Common myeloid progenitor, CD34-positive (primary cell): Measurements from ENCODE around the gene NSL1.
"Not testable (repeated sequence)": the region's sequence is repeated elsewhere in the genome, so short reads cannot be mapped to it uniquely, and the experiment has no call there.

Experiments
- CTCF ChIA-PET: fragments of 350-600 bp; sonication (Branson Sonifier 250); formaldehyde crosslinking; loops from one replicate; lab custom pipeline; 2021; ENCODE audit warnings: antibody characterized with exemption; lab: Charles Lee
- POLR2A ChIA-PET: fragments of 350-600 bp; sonication (Branson Sonifier 250); formaldehyde crosslinking; loops from one replicate; lab custom pipeline; 2021; ENCODE audit warnings: antibody characterized with exemption; lab: Charles Lee
- DNase-seq, 3 donors: peaks; one replicate each; pipeline versions ENCODE4 v3.0.0 to v3.0.0-alpha.2; 2013
- H3K27ac ChIP-seq, 2 experiments: 1 replicate in 1 of 2; 2 replicates in 1 of 2; pipeline ENCODE4 v1.7.0; 2013; ENCODE audit warnings: inconsistent platforms in 2 of 2, low read length in 2 of 2, mild to moderate bottlenecking in 2 of 2, low read depth in 1 of 2, moderate library complexity in 1 of 2; ENCODE audit not compliant: severe bottlenecking in 2 of 2, insufficient read depth in 1 of 2, poor library complexity in 1 of 2
- H3K27me3 ChIP-seq, 5 experiments: replicated peaks in 2 of 5; 1 replicate in 3 of 5; 2 replicates in 2 of 5; pipeline versions ENCODE4 v1.6.1 to v1.7.0; 2013; ENCODE audit warnings: low read length in 4 of 5, mild to moderate bottlenecking in 2 of 5, moderate library complexity in 2 of 5, inconsistent platforms in 1 of 5; ENCODE audit not compliant: insufficient read depth in 5 of 5, control insufficient read depth in 4 of 5
- H3K36me3 ChIP-seq, 4 experiments: 1 replicate in 2 of 4; 2 replicates in 2 of 4; pipeline versions ENCODE4 v1.6.1 to v1.7.0; 2013; ENCODE audit warnings: low read length in 3 of 4, control low read depth in 1 of 4, mild to moderate bottlenecking in 1 of 4; ENCODE audit not compliant: control insufficient read depth in 4 of 4, insufficient read depth in 4 of 4
- H3K4me1 ChIP-seq, 4 experiments: 1 replicate in 3 of 4; 2 replicates in 1 of 4; pipeline versions ENCODE4 v1.6.1 to v1.7.1; 2013; ENCODE audit warnings: low read length in 3 of 4, mild to moderate bottlenecking in 3 of 4, control low read depth in 1 of 4, inconsistent platforms in 1 of 4, moderate library complexity in 1 of 4; ENCODE audit not compliant: control insufficient read depth in 4 of 4, insufficient read depth in 4 of 4; ENCODE audit errors: control extremely low read depth in 1 of 4
- H3K4me3 ChIP-seq, 7 experiments: 1 replicate in 4 of 7; 2 replicates in 3 of 7; pipeline versions ENCODE4 v1.5.1 to v1.7.0; 2013; ENCODE audit warnings: mild to moderate bottlenecking in 7 of 7, low read length in 6 of 7, moderate library complexity in 6 of 7, inconsistent platforms in 2 of 7, low read depth in 2 of 7, control low read depth in 1 of 7; ENCODE audit not compliant: insufficient read depth in 4 of 7, control insufficient read depth in 1 of 7; ENCODE audit errors: extremely low read depth in 1 of 7
- H3K9me3 ChIP-seq, 5 experiments: 1 replicate in 4 of 5; 2 replicates in 1 of 5; pipeline versions ENCODE4 v1.6.1 to v1.7.1; 2013; ENCODE audit warnings: low read length in 4 of 5, mild to moderate bottlenecking in 2 of 5, inconsistent platforms in 1 of 5, low read depth in 1 of 5, moderate library complexity in 1 of 5; ENCODE audit not compliant: control insufficient read depth in 4 of 5, insufficient read depth in 2 of 5; ENCODE audit errors: control extremely low read depth in 1 of 5
- WGBS: methylation state at CpG from one replicate; pipeline ENCODE4 v1.1.5; 2013; ENCODE audit not compliant: insufficient coverage; 5-methylcytosine and 5-hydroxymethylcytosine counted together

NSL1 gene

DNA sequence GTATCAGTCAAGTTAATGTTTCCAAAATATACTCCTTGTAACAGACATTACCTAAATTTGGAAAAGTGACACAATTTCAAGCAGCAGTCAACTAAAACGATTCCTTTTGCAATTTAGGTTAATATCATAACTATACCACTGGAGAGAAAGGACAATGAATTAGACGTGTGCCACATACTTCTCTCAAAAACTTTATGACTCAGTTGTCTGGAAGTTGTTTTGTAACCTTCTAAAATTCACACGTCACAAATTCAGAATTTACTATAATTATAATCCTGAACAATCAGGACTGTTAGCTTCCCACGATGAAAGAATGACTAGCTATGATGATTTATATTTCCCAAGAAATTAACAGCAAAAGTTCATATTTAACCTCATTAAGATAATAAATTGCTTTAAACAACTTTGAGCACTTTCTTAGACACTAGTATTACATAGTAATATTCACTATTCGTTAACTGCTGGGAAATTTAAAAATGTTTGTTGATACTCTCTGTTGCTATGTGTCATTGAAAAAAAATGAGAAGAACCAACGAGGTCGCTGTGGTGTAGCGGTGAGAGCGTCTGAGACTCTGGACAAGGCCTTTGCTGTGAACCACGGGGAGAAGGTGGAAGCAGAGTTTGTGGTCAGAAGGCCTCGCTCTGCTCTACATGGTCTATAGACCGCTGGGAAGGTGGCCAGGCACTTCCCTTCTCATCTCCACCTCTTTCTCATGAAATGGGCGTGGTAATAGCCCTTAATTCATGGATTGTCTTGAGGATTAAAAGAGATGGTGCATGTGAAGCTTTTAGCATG is 64.0 kb downstream of the NSL1 start:
- peak; percentile 38 to 91 (median 84) for DNase-seq
- no peak overlapping the region for H3K4me3 ChIP-seq
- H3K36me3 ChIP-seq = peaks cover 0 to 5% (median 3%) of the 10 kb centered on the region in 4 experiments
- peaks cover 0 to 19% (median 8%) of the 10 kb centered on the region in 4 experiments for H3K4me1 ChIP-seq
- WGBS = 36% methylated on average over 5 of the region's 13 CpGs
- peak overlapping the region; percentile 30 to 69 for H3K27ac ChIP-seq
- ChIA-PET CTCF (interaction anchor here (0.9 to 1.1 kb wide), 2 partner anchors 12 to 22 kb away, joined by 3 to 4 read pairs; no protein-coding TSS in a partner anchor), POLR2A (no interaction called here)
- no peaks in the 10 kb centered on the region for H3K27me3 ChIP-seq
- H3K9me3 ChIP-seq = no peaks in the 10 kb centered on the region

DNA sequence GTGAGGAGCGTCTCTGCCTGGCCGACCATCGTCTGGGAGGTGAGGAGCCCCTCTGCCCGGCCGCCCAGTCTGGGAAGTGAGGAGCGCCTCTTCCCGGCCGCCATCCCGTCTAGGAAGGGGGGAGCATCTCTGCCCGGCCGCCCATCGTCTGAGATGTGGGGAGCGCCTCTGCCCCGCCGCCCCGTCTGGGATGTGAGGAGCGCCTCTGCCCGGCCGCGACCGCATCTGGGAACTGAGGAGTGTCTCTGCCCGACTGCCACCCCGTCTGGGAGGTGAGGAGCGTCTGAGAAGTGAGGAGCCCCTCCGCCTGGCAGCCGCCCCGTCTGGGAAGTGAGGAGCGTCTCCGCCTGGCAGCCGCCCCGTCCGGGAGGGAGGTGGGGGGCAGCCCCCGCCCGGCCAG is 66.9 kb downstream of the NSL1 start:
- 93% methylated on average over 18 of the region's 34 CpGs for WGBS
- H3K36me3 ChIP-seq, DNase-seq, H3K9me3 ChIP-seq, H3K4me3 ChIP-seq, CTCF ChIA-PET, H3K27ac ChIP-seq, POLR2A ChIA-PET, H3K27me3 ChIP-seq: not testable (repeated sequence)
- H3K4me1 ChIP-seq = peaks cover 0 to 33% (median 16%) of the 10 kb centered on the region in 4 experiments

DNA sequence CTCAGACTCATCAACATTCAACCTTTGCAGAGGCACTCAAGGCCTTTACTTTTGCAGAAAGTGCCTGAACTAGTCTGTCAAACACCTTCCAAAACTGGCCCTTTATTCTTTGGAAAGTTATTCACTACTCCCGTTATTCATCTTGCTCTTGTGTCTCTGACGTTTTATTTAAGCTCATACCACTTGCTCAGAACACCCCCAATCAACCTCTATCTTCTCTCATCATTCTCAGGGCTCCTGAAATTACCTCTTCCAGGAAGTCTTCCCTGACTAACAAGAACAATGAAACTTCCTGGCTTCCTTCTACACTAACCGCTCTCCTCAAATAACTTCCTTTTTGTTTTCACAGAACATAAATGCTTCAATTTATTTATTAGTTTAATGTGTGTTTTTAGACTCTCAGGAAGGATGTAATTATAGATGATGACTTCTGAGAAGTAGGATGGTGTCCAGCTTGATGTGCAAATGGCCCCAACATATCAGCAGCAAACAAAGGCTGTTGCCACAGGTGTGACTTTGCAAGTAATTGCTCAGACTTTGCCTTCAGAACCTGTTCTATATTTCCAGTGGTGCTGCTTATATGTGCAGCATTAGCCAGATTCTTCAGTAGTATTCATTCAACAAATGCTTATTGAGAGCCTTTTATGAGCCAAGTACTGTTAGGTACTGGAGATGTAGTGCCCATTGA is 69.2 kb downstream of the NSL1 start:
- H3K36me3 ChIP-seq = peaks cover 0 to 5% (median 3%) of the 10 kb centered on the region in 4 experiments
- ChIA-PET CTCF (interaction anchor here (0.9 to 1.4 kb wide), 4 partner anchors 14 to 58 kb away, joined by 3 to 5 read pairs (median 4); no protein-coding TSS in a partner anchor), POLR2A (interaction anchor here (1.0 kb wide), 1 partner anchor 38 kb away, joined by 3 read pairs; no protein-coding TSS in a partner anchor)
- H3K4me1 ChIP-seq = peaks cover 0 to 27% (median 12%) of the 10 kb centered on the region in 4 experiments
- no peaks in the 10 kb centered on the region for H3K27me3 ChIP-seq
- H3K4me3 ChIP-seq = no peak overlapping the region
- 71% methylated on average over 2 of the region's 3 CpGs for WGBS
- H3K27ac ChIP-seq = no peak overlapping the region
- H3K9me3 ChIP-seq = no peaks in the 10 kb centered on the region
- no peak for DNase-seq

DNA sequence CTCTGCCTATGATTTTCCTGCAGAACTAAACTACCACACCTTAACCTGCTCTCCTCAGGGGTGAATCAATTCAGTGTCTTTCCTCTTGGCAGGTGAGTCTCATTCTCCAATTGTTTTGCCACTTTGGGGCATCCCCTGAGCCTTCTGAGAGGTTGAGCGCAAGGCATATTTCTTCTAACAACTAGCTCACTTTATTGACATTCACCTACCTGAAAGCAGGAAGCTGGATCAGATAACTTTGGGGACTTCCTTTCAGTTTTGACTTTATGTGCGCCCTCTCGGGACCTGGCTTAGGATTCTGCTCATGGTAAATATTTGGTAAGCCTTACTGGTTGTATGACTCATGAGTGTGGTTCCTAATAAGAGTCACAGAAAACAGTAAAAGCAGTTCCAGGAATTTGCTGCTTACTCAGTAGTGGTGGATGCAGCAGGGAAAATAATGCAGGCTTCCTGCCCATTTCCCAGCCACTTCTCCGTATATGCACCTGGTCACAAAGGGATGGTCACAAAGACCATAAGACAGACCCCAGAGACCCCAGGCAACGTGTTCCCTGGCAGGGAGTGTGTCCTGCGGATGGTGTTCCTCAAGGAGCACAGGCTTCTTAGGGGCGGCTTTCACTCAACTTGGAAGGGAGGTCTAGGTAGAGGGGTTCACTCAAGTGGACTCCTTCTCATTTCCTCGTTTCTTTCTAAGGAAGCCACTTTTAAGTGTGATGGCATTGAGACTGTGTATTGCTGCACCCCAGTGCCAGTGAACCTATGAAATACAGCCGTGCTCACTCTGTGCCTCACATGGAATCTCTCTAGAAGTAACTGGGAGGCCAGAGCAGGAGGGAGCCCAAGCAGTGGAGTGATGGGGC is 70.0 kb downstream of the NSL1 start:
- Histone ChIP-seq H3K36me3 (peaks cover 0 to 5% (median 3%) of the 10 kb centered on the region in 4 experiments), H3K4me1 (peaks cover 0 to 23% (median 10%) of the 10 kb centered on the region in 4 experiments), H3K27ac (no peak overlapping the region), H3K4me3 (no peak overlapping the region), H3K27me3 (no peaks in the 10 kb centered on the region), H3K9me3 (no peaks in the 10 kb centered on the region)
- POLR2A ChIA-PET = no interaction called here
- CTCF ChIA-PET = interaction anchor here (1.0 to 1.3 kb wide), 3 partner anchors 19 to 57 kb away, joined by 3 read pairs; no protein-coding TSS in a partner anchor
- WGBS = 95% methylated on average over 9 of the region's 9 CpGs
- DNase-seq = peak in 2 of 3 donors; percentile 37 to 38

DNA sequence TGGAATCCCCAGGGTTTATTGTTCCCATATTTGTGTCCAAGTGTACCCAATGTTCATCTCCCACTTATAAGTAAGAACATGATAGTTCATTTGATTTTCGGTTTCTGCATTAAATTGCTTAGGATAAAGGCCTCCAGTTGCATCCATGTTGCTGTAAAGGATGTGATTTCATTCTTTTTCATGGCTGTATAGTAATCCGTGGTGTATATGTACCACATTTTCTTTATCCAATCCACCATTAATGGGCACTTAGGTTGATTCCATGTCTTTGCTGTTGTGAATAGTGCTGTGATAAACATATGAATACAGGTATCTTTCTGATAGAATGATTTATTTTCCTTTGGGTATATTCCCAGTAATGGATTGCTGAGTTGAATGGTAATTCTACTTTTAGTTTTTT is 71.9 kb downstream of the NSL1 start:
- H3K27ac ChIP-seq = no peak overlapping the region
- POLR2A ChIA-PET = no interaction called here
- DNase-seq = no peak
- WGBS = no CpG with 5 or more reads among the region's 2 CpGs
- H3K36me3 ChIP-seq = no peaks in the 10 kb centered on the region
- CTCF ChIA-PET = interaction anchor here (0.9 to 1.2 kb wide), 2 partner anchors 18 to 32 kb away, joined by 3 read pairs; no protein-coding TSS in a partner anchor
- H3K27me3 ChIP-seq = no peaks in the 10 kb centered on the region
- no peaks in the 10 kb centered on the region for H3K9me3 ChIP-seq
- H3K4me3 ChIP-seq = no peak overlapping the region
- H3K4me1 ChIP-seq = peaks cover 0 to 23% (median 9%) of the 10 kb centered on the region in 4 experiments

DNA sequence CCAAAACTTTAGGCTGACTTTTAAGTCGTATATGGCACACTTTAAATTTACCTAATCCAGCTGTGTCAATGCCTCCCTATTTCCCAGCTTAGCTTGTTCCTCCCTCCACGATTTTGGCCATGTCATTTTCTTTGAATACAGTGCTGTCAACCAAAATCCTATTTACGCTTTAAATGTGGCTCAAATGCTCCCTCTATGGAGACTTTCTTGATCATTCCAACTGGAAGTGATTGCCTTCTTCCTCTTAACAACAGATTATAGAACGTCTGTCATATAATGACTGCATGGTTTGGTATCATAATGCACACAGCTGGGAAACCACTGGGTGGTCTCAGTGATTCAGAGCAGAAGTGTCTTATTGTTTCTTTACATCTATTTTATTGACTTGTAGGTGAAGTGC is 73.1 kb downstream of the NSL1 start:
- ChIA-PET POLR2A (no interaction called here), CTCF (interaction anchor here (0.7 to 1.0 kb wide), 2 partner anchors 17 to 83 kb away, joined by 3 read pairs; no protein-coding TSS in a partner anchor)
- H3K4me3 ChIP-seq = no peak overlapping the region
- peaks cover 0 to 22% (median 9%) of the 10 kb centered on the region in 4 experiments for H3K4me1 ChIP-seq
- DNase-seq = peak in 2 of 3 donors; percentile 16 to 19
- peaks cover 0 to 3% (median 0%) of the 10 kb centered on the region in 5 experiments for H3K9me3 ChIP-seq
- no peak overlapping the region for H3K27ac ChIP-seq
- no peaks in the 10 kb centered on the region for H3K27me3 ChIP-seq
- no peaks in the 10 kb centered on the region for H3K36me3 ChIP-seq
- WGBS = 45% methylated on average over 3 of the region's 4 CpGs
